VCaP (cell line): ENCODE data around the gene AOAH.

Experiments
- H3K27ac ChIP-seq: fragments of 450-650 bp; 2 replicates; pipeline ENCODE4 v1.5.1; 2017
- TF ChIP-seq, protein P1 (sequence below): fragments of 450-650 bp; conservative IDR thresholded peaks from 2 replicates; pipeline ENCODE4 v1.5.1; 2017; ENCODE audit warnings: mild to moderate bottlenecking, moderate library complexity

Gene AOAH

DNA sequence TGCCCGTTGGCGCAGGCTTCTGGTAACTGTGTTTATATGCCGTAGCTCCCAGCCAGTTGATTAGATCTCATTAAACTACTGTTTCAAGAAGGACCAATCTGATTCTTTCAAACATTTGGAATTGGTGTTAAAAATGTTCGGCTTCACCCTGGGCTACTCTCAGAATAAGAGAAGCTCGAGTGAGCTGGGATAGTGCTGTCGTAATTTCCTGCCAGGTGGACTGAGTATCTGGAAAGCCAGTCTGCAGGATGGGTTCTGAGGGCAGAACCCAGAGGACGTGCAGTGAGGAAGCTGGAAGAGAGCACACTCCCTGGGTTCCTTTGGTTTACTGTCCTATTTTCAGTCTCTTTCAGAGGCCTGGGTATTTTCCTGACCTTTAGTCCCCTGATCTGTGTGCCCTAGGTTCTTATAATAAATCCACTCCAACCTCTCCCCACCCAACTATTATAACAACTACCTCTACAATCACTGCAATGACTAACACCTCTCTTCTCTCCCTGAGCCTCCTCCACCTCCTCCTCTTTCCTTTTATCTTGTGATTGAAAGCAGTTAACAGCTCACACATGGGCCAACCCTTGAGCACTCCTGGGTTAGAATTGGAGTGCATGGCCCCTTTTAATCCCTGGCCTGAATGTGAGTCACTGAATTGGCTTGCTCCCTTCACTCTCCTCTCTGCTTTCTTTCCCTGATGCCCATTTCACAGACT is 63.0 kb downstream of the AOAH start:
- H3K27ac ChIP-seq = no peak overlapping the region
- TF ChIP-seq, protein P1, sequence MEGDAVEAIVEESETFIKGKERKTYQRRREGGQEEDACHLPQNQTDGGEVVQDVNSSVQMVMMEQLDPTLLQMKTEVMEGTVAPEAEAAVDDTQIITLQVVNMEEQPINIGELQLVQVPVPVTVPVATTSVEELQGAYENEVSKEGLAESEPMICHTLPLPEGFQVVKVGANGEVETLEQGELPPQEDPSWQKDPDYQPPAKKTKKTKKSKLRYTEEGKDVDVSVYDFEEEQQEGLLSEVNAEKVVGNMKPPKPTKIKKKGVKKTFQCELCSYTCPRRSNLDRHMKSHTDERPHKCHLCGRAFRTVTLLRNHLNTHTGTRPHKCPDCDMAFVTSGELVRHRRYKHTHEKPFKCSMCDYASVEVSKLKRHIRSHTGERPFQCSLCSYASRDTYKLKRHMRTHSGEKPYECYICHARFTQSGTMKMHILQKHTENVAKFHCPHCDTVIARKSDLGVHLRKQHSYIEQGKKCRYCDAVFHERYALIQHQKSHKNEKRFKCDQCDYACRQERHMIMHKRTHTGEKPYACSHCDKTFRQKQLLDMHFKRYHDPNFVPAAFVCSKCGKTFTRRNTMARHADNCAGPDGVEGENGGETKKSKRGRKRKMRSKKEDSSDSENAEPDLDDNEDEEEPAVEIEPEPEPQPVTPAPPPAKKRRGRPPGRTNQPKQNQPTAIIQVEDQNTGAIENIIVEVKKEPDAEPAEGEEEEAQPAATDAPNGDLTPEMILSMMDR = no peak

DNA sequence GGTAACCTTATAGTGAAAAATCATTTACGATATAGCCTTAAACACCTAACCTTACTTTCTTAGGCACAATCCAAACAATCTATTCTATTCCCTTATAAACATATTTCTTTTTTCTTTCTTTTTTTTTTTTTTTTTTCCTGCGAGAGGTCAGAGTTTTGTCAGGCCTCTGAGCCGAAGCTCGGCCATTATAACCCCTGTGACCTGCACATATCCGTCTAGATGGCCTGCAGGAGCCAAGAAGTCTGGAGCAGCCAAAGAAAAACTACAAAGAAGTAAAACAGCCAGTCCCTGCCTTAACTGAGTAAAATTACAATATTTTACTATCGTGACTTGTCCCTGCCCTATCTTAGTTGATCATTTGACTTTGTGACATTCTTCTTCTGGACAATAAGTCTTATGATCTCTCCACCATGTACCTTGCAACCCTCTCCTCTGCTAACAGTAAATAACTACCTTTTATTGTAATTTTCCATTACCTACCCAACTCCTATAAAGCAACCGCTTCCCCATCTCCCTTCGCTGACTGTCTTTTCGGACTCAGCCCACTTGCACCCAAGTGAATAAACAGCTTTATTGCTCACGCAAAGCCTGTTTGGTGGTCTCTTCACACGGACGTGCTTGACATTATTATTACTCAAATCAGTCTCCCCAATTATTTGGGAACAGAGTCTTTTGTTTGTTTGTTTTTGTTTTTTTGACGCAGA is 64.5 kb downstream of the AOAH start:
- TF ChIP-seq, protein P1 = no peak
- H3K27ac ChIP-seq = no peak overlapping the region

DNA sequence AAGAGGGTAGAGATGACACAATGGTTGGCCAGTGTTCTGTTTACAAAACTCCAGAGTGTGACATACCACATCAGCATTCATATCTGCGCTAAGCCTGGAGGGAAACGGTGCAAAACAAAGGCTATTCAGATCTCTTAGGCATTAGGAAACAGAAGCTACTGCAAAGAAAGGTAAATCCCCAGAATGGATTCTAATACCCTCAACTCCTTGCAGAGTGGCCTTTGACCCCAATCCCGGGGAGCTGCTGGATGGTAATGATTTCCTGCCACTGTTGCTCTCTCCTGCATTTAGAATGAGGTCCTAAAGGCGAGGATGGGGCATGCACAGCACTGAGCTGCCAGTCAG is 65.2 kb downstream of the AOAH start:
- TF ChIP-seq, protein P1 = no peak
- H3K27ac ChIP-seq = no peak overlapping the region

DNA sequence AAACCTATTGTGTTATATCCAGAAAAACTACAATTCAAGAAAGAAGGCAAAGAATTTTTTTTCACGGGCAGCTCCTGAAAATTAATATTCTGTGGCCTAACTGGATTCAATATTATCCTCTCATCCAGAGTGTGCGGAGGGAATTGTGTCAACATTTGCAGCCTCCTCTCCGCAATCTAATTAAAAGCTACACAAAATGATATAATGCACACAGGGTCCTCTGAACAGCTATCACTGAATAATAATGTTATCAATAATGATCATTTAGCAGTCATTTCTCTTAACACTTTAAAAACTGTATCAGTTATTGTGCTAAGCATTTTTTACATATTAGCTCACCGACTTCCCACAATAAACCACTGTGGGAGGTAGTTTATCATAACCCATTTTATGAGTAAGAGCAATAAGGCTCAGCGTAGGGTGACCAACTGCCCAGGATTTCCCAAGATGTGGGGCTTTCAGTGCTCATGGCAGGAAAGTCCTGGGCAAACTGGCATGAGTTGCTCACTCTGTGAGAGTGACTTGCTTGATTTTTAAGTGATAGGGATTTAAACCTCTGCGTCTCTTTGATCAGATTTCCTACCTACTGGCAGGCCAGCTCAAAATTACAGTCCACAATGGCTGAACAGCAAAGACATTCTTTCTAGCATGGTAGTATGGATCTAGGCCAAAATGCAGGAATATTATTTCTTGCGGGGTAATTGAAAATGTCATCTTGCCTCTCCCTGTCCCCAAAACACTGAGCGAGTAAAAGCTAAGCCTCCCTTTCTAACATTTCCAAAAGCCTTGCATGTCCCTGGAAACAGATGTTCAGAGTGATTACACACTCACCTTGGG is 65.7 kb downstream of the AOAH start:
- H3K27ac ChIP-seq = no peak overlapping the region
- TF ChIP-seq, protein P1 = no peak

DNA sequence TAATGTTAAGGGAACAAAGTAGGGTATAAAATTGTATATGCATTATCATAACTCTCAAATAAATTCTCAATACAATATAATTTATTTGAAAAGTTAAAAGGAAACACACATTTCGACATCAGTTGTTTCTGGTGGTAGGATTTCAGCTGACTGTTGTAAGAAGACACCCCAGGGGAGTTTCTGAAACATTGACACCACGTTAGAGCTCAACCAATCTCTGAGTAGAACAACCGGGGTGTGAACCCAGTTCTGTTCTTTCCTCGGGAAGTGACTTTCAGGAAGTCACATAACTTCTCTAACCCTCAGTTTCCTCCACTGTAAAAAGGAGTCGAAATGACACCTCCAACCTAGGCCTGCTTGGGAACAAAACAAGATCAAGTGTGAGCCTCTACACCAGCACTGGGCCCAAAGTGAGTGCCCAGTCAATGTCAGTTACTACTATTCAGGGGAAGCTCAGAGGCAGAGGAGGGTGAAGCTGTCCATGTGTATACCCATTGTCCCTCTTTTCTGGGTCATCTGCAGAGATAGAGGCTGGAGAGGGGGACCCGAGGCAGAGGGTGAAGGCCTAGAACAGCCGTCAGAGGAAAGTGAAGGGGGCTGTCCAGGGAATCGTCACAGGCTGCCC is 67.1 kb downstream of the AOAH start:
- TF ChIP-seq, protein P1 = no peak
- H3K27ac ChIP-seq = no peak overlapping the region

DNA sequence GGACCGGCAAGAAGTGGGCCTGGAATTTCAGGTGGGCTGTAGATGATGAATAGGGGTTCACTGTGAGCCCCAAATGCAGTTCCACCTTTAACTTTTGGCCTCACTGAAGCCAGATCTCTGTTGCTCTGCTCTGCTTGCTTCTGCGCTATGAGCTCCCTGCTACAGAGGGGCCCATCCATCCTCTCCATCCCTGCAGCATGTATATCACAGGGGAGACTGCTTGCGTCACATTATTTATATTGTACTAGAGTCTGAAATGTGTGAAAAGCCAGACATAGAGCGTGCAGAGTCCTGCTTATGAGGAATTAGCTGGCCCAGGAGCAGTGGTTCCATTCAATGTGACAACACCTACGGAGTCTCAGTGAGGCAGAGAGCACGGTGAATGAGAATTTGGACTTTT is 69.9 kb downstream of the AOAH start:
- H3K27ac ChIP-seq = no peak overlapping the region
- TF ChIP-seq, protein P1 = no peak
